ENCODE data around the gene IGSF9.
"Not testable (repeated sequence)": the region's sequence is repeated elsewhere in the genome, so short reads cannot be mapped to it uniquely, and the experiment has no call there.

IGSF9 gene

DNA sequence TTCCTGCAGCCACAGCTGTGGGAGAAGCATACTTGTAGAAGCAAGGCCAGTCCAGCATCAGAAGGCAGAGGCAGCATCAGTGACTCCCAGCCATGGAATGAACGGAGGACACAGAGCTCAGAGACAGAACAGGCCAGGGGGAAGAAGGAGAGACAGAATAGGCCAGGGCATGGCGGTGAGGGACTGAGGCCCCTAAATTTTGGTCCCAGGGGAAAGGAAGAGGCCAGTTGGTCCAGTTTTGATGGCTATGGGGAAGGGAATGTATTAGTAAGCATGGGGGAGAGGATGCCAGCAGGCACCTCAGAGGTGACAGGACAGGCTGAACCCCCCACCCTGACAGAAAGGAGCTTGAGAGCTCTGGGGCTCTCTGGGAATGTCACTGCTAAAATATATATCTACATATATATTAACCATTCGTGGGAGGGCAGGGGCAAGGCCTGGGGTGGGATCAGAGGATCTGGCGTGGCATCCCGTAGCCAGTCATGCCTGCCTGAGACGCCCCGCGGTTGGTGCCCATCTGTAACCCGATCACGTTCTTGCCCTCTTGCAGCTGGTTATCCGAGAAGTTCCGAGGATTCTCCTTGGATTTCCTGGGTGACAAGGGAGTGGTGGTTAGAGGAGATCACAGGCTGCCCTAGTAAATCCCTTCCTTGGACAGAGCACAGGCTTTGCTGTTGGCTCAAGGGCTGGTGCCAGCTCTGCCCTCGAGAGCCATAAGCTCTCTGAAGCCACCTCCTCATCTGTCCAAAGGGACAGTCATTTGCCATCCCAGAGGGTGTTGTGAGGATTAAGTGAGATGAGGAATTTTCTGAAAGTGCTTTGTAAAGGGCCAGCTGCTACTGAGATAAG, 26.8 kb downstream of the IGSF9 start:
- no peak for DNase-seq

DNA sequence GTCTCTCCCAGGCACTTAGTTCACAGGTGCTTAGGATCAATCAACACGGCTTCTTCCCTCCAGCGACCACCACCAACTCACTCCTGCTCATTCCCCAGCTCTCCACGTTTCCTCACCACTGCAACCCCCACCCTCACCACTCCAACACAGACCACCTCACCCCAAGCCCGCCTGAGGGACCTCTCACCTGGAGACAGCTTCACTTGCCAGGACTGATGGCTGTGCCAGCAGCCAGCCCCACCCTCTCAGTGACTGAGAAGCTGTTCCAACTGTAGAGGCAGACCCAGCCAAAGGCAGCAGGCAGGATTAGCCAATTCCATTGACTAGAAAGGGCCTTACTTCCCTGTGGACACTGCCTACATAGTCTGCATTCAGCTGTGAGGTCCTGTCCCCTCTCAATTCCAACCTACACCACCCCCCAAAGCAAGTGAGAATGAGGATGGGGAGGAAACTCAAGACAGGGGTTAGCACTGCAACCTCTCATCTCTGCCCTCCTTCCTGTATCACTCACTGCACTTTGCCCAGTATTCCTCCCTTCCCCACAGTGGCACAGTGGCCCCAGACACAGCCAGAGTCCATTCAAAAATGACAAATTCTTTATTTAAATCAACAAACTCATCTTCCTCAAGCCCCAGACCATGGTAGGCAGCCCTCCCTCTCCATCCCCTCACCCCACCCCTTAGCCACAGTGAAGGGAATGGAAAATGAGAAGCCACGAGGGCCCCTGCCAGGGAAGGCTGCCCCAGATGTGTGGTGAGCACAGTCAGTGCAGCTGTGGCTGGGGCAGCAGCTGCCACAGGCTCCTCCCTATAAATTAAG, 27.7 kb downstream of the IGSF9 start:
- DNase-seq, result no peak

DNA sequence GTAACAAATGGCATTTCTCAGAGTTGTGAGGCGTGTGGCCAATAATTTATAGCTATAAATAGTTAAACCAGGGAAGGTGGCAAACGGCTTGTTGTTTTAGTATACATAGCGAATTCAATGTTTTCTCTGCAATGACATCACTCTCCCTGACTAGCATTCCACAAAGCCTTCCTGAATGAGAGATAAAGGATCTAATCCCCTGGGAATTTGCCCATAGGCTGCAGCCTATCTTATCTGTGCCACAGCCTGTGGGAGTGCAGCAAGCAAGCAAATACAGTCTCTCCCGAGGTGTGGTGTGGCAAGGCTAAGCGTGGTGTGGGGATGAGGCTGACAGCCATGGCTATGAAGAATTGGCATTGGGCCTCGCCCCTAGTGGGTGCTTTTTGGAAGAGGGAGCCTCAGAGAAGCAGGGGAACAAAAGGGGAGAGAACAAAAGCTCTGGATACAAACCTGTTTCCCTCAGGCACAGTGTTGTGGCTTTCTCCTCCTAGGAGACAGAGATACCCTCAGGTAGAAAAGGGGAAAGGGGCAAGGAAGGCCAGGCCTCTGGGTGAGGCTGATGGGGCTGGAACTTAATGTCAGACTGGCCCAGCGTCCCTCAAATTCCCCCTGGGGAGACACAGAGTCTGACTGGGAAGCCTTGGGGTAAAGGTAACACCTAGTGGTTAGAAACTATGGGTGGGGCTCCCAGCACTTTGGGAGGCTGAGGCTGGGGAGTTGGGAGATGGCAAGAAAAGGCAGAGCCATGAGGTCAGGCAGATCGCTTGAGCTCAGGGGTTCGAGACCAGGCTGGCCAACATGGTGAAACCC, 29.0 kb downstream of the IGSF9 start:
- no peak for DNase-seq

DNA sequence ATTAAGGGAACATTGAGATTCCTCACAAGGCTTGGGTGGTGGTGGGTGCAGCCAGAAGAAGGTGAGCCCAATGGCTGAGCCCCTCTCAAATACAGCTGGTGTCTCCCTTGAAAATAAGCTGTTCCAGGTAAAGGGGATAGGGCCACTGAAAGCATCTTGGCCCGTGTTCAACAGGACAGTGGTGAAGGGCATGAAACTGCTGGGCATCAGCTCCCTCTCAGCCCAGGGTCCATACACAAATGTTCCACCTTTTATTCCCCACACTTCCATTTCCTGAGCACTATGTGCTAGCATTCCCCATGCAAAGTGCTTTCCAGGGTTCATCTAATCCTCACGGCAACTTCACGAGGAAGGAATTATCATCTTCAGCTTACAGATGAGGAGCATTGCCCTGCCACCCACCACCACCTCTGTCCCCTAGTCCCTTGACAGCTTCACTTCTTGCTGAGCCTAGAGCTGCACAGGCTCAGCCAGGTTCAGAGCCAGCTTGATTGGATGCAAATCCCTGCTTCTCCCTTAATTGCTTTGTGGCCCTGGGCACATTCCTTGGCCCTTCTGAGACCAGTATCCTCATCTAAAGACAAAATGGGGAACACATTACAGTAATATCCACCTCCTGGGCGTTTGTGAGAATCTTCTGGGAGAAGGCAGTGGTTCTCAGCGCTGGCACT, 29.7 kb downstream of the IGSF9 start:
- no peak for DNase-seq

DNA sequence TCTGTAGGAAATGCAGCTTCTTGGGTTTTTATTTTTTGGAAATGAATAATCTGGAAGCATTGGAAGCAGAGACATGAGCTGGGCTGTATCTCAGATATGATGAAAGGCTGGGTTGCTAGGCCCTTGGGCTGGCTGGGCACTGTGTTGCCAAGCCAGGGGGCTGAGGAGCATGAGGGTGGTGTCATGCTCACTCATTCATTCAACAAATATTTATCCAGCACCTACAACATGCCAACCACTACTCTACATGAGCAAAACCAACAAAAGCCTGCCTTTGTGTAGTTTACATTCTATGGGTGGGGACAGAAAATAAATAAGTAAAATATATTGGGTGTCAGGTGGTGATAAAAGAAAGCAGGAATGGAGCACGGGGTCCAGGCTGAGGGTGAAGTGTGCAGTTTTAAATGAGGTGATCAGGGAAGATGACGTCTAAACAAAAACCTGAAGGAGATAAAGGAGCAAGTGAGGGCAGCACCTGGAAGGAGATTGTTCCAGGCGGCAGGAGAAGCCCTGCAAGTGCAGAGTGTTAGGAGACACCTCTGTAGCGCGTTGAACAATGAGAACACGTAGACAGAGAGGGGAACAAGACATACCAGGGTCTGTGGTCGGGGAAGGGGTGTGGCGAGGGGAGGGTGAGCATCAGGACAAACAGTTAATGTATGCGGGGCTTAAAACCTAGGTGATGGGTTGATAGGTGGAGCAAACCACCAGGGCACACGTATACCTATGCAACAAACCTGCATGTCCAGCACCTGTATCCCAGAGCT, 31.0 kb downstream of the IGSF9 start:
- no peak for DNase-seq

DNA sequence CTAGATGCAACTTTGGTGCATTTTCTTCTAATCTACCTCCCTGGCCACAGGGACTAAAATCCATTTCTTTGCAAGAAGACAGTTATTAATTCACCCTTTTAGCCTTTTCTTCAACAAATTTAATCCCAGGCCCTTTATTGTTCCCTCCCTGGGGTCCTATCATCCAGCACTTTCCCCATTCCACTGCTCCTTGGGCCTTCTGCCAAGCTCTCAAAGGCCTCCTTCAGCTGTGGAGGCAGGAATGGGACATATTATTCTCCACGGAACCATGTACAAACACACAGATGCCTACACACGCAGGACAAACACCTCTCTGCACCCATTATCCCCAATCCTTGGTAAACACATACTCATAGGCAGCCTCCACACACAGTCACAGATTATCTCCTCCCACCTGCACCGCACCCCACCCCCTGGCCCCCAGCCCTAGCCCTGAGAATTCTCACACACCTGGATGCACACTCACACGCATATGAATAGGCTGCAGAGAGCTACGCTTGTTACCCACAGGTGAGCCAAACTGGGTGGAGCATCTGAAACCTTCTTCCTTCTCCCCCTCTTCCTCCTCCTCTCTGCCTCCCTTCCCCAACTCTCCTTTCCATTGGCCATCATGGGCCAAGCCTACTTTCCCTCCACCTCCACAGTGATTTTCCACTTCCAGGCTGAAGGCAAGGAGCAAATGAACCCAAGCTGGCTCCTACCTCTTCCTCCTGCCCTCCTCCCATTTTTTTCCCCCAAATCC, 31.8 kb downstream of the IGSF9 start:
- no peak for DNase-seq

DNA sequence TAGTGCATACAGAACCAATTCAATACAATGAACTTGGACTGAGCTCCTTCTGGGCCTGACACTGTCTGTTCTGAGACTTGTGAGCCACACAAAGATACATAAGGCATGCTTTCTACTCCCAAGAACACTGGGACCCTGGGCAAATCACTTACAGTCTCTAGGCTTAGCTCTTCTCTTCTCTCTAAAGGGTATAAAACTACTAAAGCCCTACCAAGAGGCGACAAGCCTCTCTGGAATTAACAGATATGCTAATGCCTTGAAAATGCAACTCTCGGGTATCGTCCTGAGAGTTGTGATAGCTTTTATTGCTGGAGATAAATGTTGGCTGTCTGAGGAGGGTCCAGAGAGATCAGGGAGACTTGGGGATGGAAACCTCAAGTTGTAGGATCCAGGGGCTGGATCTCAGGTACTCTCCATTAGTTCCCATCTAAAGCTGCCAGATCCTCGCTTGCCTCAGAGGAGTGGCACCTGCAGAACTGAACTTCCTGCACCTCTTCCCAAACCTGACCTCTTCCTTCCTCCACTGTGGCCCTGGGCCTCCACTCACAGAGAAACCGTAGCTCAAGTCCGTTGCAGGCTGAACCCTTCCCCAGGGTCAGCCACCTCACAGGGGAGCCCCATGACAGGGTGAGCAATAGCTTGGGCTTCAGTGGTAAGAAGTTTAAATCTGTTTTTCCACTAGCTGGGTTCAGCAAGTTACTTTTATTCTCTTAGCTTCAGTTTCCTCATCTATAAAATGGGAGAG, 33.9 kb downstream of the IGSF9 start:
- DNase-seq, result no peak

DNA sequence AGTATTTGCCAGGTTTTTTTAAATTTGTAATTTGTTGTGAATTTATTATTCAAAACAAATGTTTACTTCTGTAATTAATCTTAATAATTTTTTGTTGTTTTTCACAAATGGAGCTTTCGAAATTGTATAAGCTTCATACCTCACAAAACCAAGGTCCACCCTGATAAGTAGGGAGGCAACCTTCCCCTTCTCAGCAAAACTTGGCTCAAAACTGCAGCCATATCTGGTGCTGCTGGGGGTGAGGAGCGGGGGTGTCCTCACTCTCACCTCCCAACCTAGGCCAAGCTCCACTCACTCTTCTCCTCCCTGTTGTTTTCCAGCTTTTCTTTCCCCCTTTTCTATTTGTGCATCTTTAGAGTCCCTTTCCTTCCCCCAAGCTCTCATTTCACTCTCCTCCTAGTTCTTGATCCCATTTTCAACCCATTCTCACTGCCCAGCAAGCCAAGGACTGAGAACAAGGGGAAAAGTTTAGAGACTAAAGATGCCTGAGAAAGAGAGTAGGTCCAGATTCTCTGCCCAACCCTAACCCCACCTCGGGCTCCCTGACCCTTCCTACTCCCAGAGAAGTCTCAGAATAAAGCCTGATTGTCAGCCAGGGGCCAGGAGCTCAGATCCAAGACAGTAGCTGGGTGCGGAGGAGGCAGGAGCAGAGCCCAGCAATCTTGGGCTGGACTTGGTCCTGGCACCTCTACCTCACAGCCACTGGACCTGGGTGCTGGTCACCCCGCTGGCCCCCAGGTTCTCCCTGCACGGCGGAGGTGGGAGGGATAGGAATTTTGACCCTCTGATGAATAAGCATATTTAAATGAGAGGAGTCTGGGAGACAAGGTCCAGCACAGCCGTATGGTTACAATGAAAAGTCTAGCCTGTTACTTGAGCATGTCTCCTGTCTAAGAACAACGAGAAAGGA, 37.1 kb downstream of the IGSF9 start:
- DNase-seq, result no peak

DNA sequence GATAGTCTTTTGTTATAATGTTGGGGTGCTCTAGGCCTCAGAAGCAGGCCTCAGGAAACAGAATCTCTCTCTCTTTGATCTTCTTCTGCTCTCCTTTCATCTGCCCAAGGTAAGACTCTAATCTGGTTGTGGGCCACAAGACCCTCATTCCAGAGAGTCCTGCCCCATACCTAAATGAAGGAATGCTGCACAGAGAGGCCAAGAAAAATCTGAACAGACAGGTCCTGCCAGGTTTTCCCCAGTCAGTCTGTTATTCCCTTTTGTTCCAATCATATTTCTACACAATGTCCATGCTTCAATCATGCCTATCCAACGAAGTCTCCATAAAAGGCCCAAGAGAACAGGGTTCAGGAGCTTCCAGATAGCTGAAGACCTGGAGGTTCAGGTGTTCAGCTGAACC, 38.5 kb downstream of the IGSF9 start:
- no peak for DNase-seq

DNA sequence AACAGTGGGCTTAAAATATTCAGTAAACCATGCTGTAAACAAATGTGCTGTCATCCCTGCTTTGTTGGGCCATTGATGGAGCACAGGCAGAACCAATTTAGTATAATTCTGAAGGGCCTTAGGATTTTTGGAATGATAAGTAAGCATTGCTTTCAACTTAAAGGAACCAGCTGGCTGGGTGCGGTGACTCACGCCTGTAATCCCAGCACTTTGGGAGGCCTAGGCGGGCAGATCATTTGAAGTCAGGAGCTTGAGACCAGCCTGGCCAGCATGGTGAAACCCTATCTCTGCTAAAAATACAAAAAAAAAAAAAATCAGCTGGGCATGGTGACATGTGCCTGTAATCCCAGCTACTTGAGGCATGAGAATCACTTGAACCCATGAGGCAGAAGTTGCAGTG, 41.4 kb downstream of the IGSF9 start:
- DNase-seq, result not testable (repeated sequence)

DNA sequence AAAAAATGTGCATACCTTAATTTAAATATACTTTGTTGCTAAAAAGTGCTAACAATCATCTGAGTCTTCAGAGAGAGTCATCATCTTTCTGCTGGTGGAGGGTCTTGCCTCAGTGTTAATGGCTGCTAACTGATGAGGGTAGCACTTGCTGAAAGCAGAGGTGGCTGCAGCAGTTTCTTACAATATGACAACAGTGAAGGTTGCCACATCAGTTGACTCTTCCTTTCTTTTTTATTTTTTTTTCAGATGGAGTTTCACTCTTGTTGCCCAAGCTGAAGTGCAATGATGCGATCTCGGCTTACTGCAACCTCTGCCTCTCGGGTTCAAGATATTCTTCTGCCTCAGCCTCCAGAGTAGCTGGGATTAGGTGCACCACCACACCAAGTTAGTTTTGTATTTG, 42.9 kb downstream of the IGSF9 start:
- no peak for DNase-seq

DNA sequence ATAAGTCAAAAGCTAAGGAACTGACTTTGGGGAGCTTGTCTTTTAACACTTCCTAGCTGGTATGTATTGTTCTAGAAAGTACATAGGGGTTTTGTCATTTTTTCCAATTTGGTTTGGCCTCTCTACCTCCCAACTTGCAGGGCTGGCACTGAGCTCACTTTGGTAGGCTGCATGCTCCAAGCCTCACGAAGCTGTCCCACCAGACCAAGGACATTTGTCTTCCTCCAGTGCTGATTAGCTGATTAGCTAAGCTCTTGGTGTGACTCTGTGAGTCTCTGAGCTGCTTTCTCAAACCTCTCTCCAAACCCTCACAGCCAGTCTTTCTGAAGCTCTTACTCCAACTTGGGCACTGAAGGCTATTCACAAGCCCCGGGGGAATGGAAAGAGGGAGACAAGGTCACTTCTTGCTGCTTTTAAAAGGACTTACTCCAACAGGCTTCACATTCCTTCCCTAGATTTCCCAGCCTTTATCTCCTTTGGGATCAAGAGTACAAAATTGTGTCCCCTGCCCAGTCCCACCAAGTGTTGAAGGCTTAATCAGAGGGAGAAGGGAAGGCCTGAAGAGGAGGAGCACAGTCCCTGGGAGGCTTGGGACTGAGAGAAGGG, 44.6 kb downstream of the IGSF9 start:
- DNase-seq, result no peak

DNA sequence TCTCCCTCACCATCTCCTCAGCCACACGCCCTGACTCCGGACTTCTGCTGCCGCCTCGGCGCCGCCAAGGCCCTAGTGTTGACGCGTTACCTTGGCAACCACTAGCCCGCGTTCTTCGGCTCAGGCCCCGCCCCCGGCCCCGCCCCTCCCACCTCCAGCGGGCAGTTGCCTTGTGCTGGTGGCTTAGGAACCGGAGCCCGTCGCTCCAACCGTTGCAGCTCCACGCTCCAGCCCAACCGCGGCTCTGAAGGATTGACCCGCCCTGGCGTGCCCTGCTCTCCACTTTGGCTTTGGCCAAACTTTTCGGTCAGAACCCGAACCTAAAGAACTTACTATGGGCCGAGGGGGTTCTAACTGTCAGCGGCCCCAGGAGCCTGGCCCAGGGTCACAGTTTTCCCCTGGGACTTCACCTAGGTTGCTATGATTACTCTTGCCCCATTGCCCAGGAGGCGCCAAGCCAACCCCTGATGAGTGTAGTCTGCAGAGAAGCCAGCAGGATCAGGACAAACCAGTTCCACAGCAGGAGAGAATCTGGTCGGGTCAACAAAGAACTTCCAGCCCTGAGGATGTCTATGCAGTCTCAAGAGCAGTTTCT, 45.2 kb downstream of the IGSF9 start, which contains the start of gene CFAP45:
Gene CFAP45, minus strand, starts transcription at position 80 of the 595 bp plus-strand sequence. Its CDS starts 67 bp downstream, at position 13.
- DNase-seq, result no peak

DNA sequence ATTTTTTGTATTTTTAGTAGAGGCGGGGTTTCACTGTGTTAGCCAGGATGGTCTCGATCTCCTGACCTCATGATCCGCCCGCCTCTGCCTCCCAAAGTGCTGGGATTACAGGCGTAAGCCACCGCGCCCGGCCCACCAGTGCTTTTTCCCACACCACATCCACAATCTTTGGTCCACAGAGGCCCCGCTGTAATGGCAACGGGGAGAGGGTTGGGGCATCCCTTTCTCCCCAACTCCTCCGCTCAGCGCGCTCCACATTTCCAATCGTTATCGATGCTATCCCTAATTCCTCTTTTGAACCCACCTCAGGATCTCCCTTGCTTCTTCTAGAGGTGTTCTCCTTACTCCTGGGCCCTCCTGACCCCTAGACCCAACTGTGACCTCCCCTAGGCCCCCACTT, 45.8 kb downstream of the IGSF9 start:
- DNase-seq, result not testable (repeated sequence)

DNA sequence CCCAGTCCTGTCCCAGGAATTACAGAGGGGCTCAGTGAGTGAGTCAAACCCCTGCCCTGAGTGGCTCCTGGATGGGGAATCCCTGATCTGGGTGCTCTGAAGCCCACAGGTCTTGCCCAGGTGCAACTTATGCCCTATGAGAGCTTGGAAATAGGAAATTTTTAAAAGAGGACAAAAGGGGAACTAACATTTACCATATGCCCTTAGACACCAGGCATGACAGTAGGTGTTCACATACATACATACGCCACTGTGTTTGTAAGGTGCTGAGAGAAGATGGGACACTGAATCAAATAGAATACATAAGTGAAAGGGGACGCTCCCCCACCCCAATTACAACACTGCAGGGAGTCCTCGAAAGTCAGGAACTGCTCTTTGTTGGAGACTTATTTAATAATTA, 46.9 kb downstream of the IGSF9 start:
- DNase-seq, result no peak

DNA sequence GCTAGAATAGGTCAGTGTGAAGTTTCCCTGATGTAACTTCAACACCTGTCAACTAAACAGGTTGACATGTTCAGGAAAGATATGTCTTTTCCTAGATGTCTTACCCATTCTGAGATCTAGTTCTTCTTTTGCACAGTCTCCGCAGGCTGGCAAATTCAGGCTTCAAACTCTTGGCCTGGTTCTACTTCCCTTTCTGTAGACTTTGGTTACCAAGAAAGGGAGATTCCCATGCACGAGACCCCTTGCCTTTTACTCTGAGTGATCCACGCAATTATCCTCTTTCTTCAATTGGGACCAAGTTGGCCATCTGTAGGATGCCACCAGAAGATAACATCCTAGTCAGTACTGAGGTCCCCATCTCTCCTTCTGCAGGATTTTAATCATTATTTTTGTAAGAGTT, 47.5 kb downstream of the IGSF9 start:
- DNase-seq, result no peak

DNA sequence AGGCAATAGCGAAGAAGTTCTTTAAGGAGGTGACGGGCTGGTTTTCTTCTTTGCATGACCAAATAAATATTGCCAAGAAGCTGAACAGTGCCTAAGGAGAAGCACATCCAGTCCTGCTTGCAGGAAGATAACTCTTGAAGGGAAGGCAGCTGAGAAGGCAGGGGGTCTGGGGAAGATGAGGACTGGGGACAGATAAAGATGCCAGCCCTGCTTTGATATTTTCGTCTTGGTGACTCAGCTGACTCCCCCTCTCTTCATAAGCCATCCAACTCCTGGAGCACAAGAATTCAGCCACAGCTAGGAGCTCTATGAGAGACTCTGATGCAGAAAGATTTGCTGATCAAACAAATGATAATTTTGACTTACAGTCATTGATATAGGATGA, 48.9 kb downstream of the IGSF9 start:
- DNase-seq, result no peak

DNA sequence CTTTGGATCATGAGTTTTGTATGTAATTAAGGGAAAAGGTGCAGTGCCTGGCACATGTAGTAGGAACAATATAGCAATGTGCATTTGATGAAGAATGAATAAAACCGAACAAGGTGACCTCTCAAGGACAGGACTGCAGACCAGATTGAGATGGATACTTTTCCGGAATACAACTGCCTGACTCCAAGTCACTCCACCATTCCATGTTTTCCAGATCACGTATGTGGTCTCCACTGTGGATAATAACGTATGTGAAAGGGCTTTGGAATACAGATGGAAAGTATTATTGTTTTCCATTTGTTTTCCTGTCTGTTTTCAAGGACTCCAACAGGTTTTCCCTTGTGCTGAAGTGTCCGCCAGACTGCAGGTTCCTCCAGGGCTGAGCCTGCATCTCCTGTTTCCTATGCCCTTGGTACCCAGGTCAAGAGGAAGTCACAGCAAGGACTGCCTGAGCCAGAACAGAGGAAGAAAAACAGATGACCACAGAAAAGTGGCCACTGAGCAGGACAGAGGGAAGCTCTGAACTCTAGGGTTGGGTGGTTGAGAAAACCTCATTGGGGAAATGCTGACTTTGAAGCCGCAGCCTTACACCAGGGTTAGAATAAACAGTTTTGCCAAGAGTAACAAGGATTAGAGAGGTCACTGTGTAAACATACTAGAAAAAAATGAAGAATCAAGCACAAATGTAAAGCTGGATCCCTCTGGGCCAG, 49.4 kb downstream of the IGSF9 start:
- DNase-seq, result no peak
